ENCODE data around the gene RADIL. TPM values are rescaled to one million over a fixed set of nuclear protein-coding genes. Genes with fewer than 3 reads are reported as not detected.
A peak's percentile ranks its signal among the peaks of the same experiment; 100 is the strongest.
"Not testable (repeated sequence)": the region's sequence is repeated elsewhere in the genome, so short reads cannot be mapped to it uniquely, and the experiment has no call there.

RADIL gene
- total and polyA plus RNA-seq, 9 of the 15 experiments (the other 6 are each of a cell fraction or from before 2014, with no cell fraction given): 0.06 to 8.1 (median 1.9) TPM; not detected in 1

- FAIRE-seq; DNase-seq (ENCODE audit: extremely low read depth in 1 of 4, low spot score in 3 of 4); H3K4me1 ChIP-seq (replicated peaks in 1 of 2; ENCODE audit: control insufficient read depth in 2 of 2, insufficient read depth in 2 of 2, low read length in 2 of 2); H2AFZ ChIP-seq (ENCODE audit: low read depth, low read length); in situ Hi-C loops (cut with MboI); H3K9ac ChIP-seq (ENCODE audit: insufficient read depth in 1 of 2, low read depth in 2 of 2, low read length in 2 of 2); intact Hi-C loops (cut with micrococcal nuclease); H3K4me3 ChIP-seq; H3K4me2 ChIP-seq (ENCODE audit: insufficient read depth, low read length); H3K79me2 ChIP-seq (ENCODE audit: control insufficient read depth, insufficient read depth, low read length); BruUV-seq (replicated peaks); H4K20me1 ChIP-seq (replicated peaks; ENCODE audit: control insufficient read depth, insufficient read depth, low read length); CTCF ChIA-PET (ENCODE audit: low intra/inter-chr PET ratio); ATAC-seq; POLR2A ChIA-PET; H3K9me1 ChIP-seq (ENCODE audit: control insufficient read depth, insufficient read depth, low read length); H3K9me3 ChIP-seq (replicated peaks; ENCODE audit: control insufficient read depth, insufficient read depth, low read depth, low read length); H3K36me3 ChIP-seq (ENCODE audit: control insufficient read depth, insufficient read depth, low read length); H3K27ac ChIP-seq (ENCODE audit: extremely low read depth, low read depth, low read length): not testable (repeated sequence)
- H3K27me3 ChIP-seq (ENCODE audit: control insufficient read depth in 2 of 2, insufficient read depth in 2 of 2, low read length in 2 of 2): peaks cover 2 to 21% of the 10 kb centered on the region in 2 experiments; a peak in 4 of 5 replicates
- TF ChIP-seq ZBTB2 (IDR thresholded peaks at IDR 0.05) (peak; percentile 89), HDAC1 (IDR thresholded peaks at IDR 0.05) (0 out of 4 replicates have a peak, but pooled peaks of 1 of the 2 experiments have one; percentile 12), GATAD2B (IDR thresholded peaks at IDR 0.05; ENCODE audit: borderline replicate concordance) (peak; percentile 74; the same call in 1 of the 2 replicates), ZEB2 (IDR thresholded peaks at IDR 0.05) (peak; percentile 85), DACH1 (IDR thresholded peaks at IDR 0.05; ENCODE audit: partially characterized antibody) (peak; percentile 96), MTA1 (IDR thresholded peaks at IDR 0.05; ENCODE audit: borderline replicate concordance) (peak; percentile 83; the same call in 1 of the 2 replicates), BCOR (IDR thresholded peaks at IDR 0.05) (peak; percentile 36; the same call in 1 of the 2 replicates)
- WGBS (ENCODE audit: insufficient coverage, low coverage, missing lambda C conversion rate): 30% methylated on average over 2 of the region's 2 CpGs
Observed at GRCh38 chr7:4891522-4891921, 8.0 kb upstream of the RADIL start.
